ENCODE results near the gene CEP95.

CEP95 gene

DNA sequence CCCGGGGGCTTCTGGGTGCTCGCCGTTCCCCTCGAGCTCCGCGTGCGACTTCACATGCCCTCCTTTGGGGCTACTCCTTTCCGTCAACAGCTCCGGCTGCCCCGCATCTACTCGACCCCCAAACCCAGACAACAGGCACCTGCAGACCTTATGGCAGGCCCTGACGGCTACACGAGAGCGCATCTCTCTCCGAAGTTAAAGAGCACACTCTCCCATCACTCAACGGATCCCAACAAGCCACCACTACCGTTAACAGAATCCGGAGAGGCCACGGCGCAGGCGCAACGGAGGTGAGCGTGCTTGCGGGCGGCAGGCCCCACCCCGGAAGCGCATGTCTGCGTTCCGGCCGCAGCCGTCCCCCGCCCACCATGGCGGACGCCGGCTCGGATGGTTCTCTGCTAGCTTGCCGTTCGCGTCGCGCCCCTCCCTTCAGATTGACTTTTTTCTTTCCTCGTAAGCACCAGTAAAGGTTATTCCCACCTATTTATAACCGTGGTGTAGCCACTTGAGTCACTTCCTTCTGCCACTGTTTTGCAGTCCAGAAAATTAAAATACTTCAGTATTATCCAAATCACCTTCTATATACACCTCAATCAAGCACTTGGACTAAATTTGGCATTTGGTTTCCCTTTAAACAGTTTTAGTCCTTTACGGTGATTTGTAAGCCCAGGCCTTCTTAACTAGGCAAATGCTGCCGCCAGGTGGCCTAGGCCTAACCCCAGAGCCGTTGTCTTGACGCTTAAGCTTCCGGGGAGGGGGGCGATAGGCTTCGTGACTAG is 9.8 kb upstream of the CEP95 start, which contains the start of gene POLG2:
TSS of gene POLG2 (minus strand) at position 269 of the 779 bp plus-strand sequence. CDS start at position 183, 86 bp downstream.
- no peak within 1 kb of the TSS for H4K5ac ChIP-seq (ENCODE audit: low read length)
- H3K79me1 ChIP-seq (ENCODE audit: low read length) = peaks cover 10% of the 10 kb centered on the region
- no peak within 1 kb of the TSS for H2BK15ac ChIP-seq (replicated peaks; ENCODE audit: low read depth)
- H3K4me1 ChIP-seq (ENCODE audit: control insufficient read depth, low read depth, low read length) = no peaks in the 10 kb centered on the region
- H2BK120ac ChIP-seq (ENCODE audit: low read depth, low read length) = no peak within 1 kb of the TSS
- H3K4ac ChIP-seq (ENCODE audit: low read depth, low read length) = no peak within 1 kb of the TSS
- peak; percentile 97 for DNase-seq
- no peaks in the 10 kb centered on the region for H3K27me3 ChIP-seq (ENCODE audit: insufficient read depth, low read length, poor library complexity)
- H3K4me3 ChIP-seq (ENCODE audit: low read length) = peak within 1 kb of the TSS; percentile 89
- peak within 1 kb of the TSS; percentile 95 for H3K56ac ChIP-seq (ENCODE audit: low read length)
- WGBS (ENCODE audit: extremely low coverage, insufficient coverage, low lambda C conversion rate) = no CpG with 5 or more reads among the region's 50 CpGs
- H3K79me2 ChIP-seq (ENCODE audit: control insufficient read depth, insufficient read depth, low read length) = peaks cover 23% of the 10 kb centered on the region
- H3K23ac ChIP-seq (ENCODE audit: low read length) = peak within 1 kb of the TSS; percentile 83
- no peak within 1 kb of the TSS for H2AK5ac ChIP-seq (ENCODE audit: low read length)
- no peak within 1 kb of the TSS for H3K18ac ChIP-seq (ENCODE audit: low read length)
- H3K27ac ChIP-seq (ENCODE audit: low read depth, low read length) = peak within 1 kb of the TSS; percentile 74
- H3K36me3 ChIP-seq (ENCODE audit: control insufficient read depth, insufficient read depth, low read length) = peaks cover 18% of the 10 kb centered on the region
- H4K8ac ChIP-seq (ENCODE audit: low read depth, low read length) = no peak within 1 kb of the TSS
- H3K4me2 ChIP-seq (ENCODE audit: low read length) = peak within 1 kb of the TSS; percentile 73
- H2BK5ac ChIP-seq (ENCODE audit: low read length) = no peak within 1 kb of the TSS
- H3K9ac ChIP-seq (ENCODE audit: low read length) = peak within 1 kb of the TSS; percentile 88

DNA sequence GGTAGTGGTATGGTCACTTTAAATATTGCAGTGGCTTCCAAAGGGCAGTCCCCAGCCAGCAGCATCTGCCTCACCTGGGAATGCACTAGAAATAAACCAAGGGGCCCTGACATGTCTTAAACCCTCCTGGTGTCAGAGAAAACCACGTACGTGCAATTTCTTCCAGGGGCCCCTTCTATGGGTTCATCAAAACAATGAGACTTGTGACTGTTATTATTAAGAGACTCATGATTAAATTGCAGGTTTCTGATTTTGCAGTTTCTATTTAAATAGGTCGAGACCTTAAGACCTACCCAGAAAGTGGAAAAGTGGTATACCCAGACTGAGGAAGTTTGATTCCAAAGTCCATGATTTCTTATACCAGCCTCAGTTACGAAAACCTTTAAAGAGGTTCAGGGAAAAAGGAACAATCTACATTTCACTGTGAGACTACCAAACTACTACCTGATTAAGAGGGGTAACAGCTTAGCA is 9.2 kb upstream of the CEP95 start:
- Histone ChIP-seq H3K18ac (ENCODE audit: low read length) (no peak overlapping the region), H3K4me2 (ENCODE audit: low read length) (no peak overlapping the region), H2BK5ac (ENCODE audit: low read length) (no peak overlapping the region), H3K27ac (ENCODE audit: low read depth, low read length) (peak overlapping the region; percentile 69), H3K9ac (ENCODE audit: low read length) (peak overlapping the region; percentile 50), H3K4me1 (ENCODE audit: control insufficient read depth, low read depth, low read length) (no peaks in the 10 kb centered on the region), H3K79me1 (ENCODE audit: low read length) (peaks cover 13% of the 10 kb centered on the region), H3K4ac (ENCODE audit: low read depth, low read length) (no peak overlapping the region), H3K4me3 (ENCODE audit: low read length) (no peak overlapping the region), H3K23ac (ENCODE audit: low read length) (no peak overlapping the region), H2BK120ac (ENCODE audit: low read depth, low read length) (no peak overlapping the region), H3K79me2 (ENCODE audit: control insufficient read depth, insufficient read depth, low read length) (peaks cover 29% of the 10 kb centered on the region), H4K5ac (ENCODE audit: low read length) (no peak overlapping the region), H4K8ac (ENCODE audit: low read depth, low read length) (no peak overlapping the region), H3K36me3 (ENCODE audit: control insufficient read depth, insufficient read depth, low read length) (peaks cover 21% of the 10 kb centered on the region), H3K56ac (ENCODE audit: low read length) (no peak overlapping the region), H2BK15ac (replicated peaks; ENCODE audit: low read depth) (no peak overlapping the region), H2AK5ac (ENCODE audit: low read length) (no peak overlapping the region), H3K27me3 (ENCODE audit: insufficient read depth, low read length, poor library complexity) (no peaks in the 10 kb centered on the region)
- DNase-seq = no peak
- no CpG with 5 or more reads among the region's 4 CpGs for WGBS (ENCODE audit: extremely low coverage, insufficient coverage, low lambda C conversion rate)

DNA sequence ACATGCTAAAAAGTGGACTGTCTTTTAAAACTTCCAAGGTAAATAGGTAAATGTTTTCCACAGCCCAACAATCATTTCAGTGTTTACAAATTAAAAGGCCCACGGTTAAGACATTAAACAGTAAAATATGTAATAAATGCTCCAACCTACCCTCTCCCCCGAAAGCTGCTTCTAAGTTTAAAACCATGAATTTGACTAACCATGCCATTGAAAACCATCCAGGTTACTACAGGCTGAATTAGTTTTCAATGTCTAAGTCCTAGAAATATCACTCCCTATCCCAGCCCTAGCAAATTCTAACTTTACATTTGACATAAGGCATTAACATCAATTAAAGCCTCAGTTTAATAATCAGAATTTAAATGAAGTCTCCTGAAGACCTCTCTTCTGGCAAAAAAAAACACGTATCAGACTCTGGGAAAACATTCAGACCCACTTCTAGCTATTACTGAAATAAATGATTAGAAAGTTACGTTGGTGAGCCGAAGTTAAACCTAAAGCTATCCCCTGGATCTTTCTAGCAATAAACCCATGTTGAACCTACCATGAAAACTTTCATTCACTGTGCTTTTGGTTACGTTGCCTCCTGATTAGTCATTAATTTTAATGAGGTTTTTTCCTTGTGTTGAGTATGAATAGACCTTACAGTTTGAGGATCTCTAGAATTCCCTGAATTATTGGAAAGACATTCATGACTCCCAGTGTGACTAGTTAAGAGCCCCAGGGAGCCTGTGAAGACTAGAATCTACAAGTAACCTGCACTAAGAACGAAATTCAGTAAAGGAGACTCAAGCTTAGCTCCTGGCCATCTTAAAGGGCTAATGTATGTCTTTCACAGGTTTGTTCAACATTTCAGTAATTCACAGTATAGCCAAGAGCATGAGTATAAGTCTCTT is 8.2 kb upstream of the CEP95 start:
- no peak overlapping the region for H4K5ac ChIP-seq (ENCODE audit: low read length)
- no peak overlapping the region for H2AK5ac ChIP-seq (ENCODE audit: low read length)
- no peak overlapping the region for H2BK120ac ChIP-seq (ENCODE audit: low read depth, low read length)
- H3K79me2 ChIP-seq (ENCODE audit: control insufficient read depth, insufficient read depth, low read length) = peaks cover 38% of the 10 kb centered on the region
- no peak overlapping the region for H3K27ac ChIP-seq (ENCODE audit: low read depth, low read length)
- WGBS (ENCODE audit: extremely low coverage, insufficient coverage, low lambda C conversion rate) = no CpG with 5 or more reads among the region's 7 CpGs
- peak overlapping the region; percentile 6 for H3K9ac ChIP-seq (ENCODE audit: low read length)
- H3K4me2 ChIP-seq (ENCODE audit: low read length) = no peak overlapping the region
- no peak overlapping the region for H3K56ac ChIP-seq (ENCODE audit: low read length)
- peaks cover 27% of the 10 kb centered on the region for H3K36me3 ChIP-seq (ENCODE audit: control insufficient read depth, insufficient read depth, low read length)
- H3K4ac ChIP-seq (ENCODE audit: low read depth, low read length) = no peak overlapping the region
- H3K4me1 ChIP-seq (ENCODE audit: control insufficient read depth, low read depth, low read length) = no peaks in the 10 kb centered on the region
- peaks cover 17% of the 10 kb centered on the region for H3K79me1 ChIP-seq (ENCODE audit: low read length)
- H3K4me3 ChIP-seq (ENCODE audit: low read length) = no peak overlapping the region
- H2BK5ac ChIP-seq (ENCODE audit: low read length) = no peak overlapping the region
- H2BK15ac ChIP-seq (replicated peaks; ENCODE audit: low read depth) = no peak overlapping the region
- H3K23ac ChIP-seq (ENCODE audit: low read length) = no peak overlapping the region
- no peak overlapping the region for H4K8ac ChIP-seq (ENCODE audit: low read depth, low read length)
- no peak overlapping the region for H3K18ac ChIP-seq (ENCODE audit: low read length)
- no peak for DNase-seq
- no peaks in the 10 kb centered on the region for H3K27me3 ChIP-seq (ENCODE audit: insufficient read depth, low read length, poor library complexity)

DNA sequence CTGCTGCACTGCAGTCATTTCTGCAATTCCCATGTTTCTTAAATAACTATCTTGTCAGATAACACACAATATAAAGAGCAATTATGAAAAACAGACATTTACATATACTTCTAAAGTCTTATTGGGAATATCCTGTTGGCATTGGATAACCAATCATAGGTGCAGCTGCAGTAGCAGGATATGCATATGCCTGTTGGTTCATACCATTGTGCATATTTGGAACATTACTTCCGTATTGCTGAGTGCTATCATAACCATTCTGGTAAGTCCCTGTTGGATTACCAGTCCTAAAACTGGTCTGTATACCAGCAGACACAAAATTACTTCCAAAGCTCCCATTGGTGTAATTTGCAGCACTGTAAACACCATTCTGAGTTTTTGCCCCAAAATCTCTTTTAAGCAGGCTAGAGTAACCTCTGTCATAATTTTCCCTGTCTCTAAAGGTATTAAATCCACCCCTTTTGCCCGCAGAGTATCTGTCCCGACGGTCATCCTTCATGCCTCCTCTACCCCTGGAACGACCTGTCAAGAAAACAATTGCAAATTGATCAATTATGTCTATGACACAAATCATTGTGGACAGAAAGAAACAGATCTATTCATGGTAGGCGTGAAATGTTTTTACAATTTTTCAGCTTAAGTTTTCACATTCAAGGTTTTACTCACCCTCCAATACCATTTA is 6.8 kb upstream of the CEP95 start:
- H3K9ac ChIP-seq (ENCODE audit: low read length) = no peak overlapping the region
- H3K79me2 ChIP-seq (ENCODE audit: control insufficient read depth, insufficient read depth, low read length) = peaks cover 50% of the 10 kb centered on the region
- no peaks in the 10 kb centered on the region for H3K27me3 ChIP-seq (ENCODE audit: insufficient read depth, low read length, poor library complexity)
- H3K23ac ChIP-seq (ENCODE audit: low read length) = no peak overlapping the region
- H2BK15ac ChIP-seq (replicated peaks; ENCODE audit: low read depth) = no peak overlapping the region
- H3K79me1 ChIP-seq (ENCODE audit: low read length) = peaks cover 17% of the 10 kb centered on the region
- H3K36me3 ChIP-seq (ENCODE audit: control insufficient read depth, insufficient read depth, low read length) = peaks cover 31% of the 10 kb centered on the region
- H3K4me1 ChIP-seq (ENCODE audit: control insufficient read depth, low read depth, low read length) = no peaks in the 10 kb centered on the region
- H3K4me2 ChIP-seq (ENCODE audit: low read length) = no peak overlapping the region
- H2AK5ac ChIP-seq (ENCODE audit: low read length) = no peak overlapping the region
- H3K4ac ChIP-seq (ENCODE audit: low read depth, low read length) = no peak overlapping the region
- no peak overlapping the region for H3K27ac ChIP-seq (ENCODE audit: low read depth, low read length)
- H4K8ac ChIP-seq (ENCODE audit: low read depth, low read length) = no peak overlapping the region
- no peak overlapping the region for H2BK5ac ChIP-seq (ENCODE audit: low read length)
- no peak overlapping the region for H3K18ac ChIP-seq (ENCODE audit: low read length)
- no peak for DNase-seq
- WGBS (ENCODE audit: extremely low coverage, insufficient coverage, low lambda C conversion rate) = no CpG with 5 or more reads among the region's 6 CpGs
- H3K4me3 ChIP-seq (ENCODE audit: low read length) = no peak overlapping the region
- H2BK120ac ChIP-seq (ENCODE audit: low read depth, low read length) = no peak overlapping the region
- H4K5ac ChIP-seq (ENCODE audit: low read length) = no peak overlapping the region
- H3K56ac ChIP-seq (ENCODE audit: low read length) = no peak overlapping the region

DNA sequence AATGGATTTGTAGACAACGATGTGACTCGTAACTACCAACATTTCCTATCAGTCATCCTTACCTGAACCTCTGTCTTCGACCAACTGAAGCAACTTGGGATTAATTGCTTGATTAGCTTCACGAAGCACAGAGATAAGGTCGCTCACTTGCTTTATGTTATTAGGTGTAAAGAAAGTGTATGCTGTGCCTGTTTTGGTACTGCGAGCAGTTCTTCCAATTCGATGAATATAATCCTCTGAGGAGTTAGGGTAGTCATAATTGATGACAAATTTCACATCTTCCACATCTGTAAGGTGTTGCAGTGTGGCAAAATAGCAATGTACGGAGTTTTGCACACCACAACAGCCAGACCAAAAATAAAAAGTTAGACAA is 6.3 kb upstream of the CEP95 start:
- no peaks in the 10 kb centered on the region for H3K27me3 ChIP-seq (ENCODE audit: insufficient read depth, low read length, poor library complexity)
- H3K4me1 ChIP-seq (ENCODE audit: control insufficient read depth, low read depth, low read length) = no peaks in the 10 kb centered on the region

More for the DNA sequence above, 6.3 kb upstream of the CEP95 start:
- H2BK5ac ChIP-seq (ENCODE audit: low read length) = no peak overlapping the region
- no peak overlapping the region for H3K18ac ChIP-seq (ENCODE audit: low read length)
- H3K56ac ChIP-seq (ENCODE audit: low read length) = no peak overlapping the region
- no peak overlapping the region for H4K5ac ChIP-seq (ENCODE audit: low read length)
- no peak overlapping the region for H4K8ac ChIP-seq (ENCODE audit: low read depth, low read length)
- H3K9ac ChIP-seq (ENCODE audit: low read length) = no peak overlapping the region
- peaks cover 31% of the 10 kb centered on the region for H3K36me3 ChIP-seq (ENCODE audit: control insufficient read depth, insufficient read depth, low read length)
- no peak overlapping the region for H3K4me3 ChIP-seq (ENCODE audit: low read length)
- H3K79me2 ChIP-seq (ENCODE audit: control insufficient read depth, insufficient read depth, low read length) = peaks cover 53% of the 10 kb centered on the region
- no peak overlapping the region for H3K27ac ChIP-seq (ENCODE audit: low read depth, low read length)
- no peak overlapping the region for H2BK120ac ChIP-seq (ENCODE audit: low read depth, low read length)
- no peak overlapping the region for H3K23ac ChIP-seq (ENCODE audit: low read length)
- H3K4me2 ChIP-seq (ENCODE audit: low read length) = no peak overlapping the region
- peaks cover 17% of the 10 kb centered on the region for H3K79me1 ChIP-seq (ENCODE audit: low read length)
- WGBS (ENCODE audit: extremely low coverage, insufficient coverage, low lambda C conversion rate) = no CpG with 5 or more reads among the region's 8 CpGs
- DNase-seq = no peak
- H2BK15ac ChIP-seq (replicated peaks; ENCODE audit: low read depth) = no peak overlapping the region
- no peak overlapping the region for H2AK5ac ChIP-seq (ENCODE audit: low read length)
- H3K4ac ChIP-seq (ENCODE audit: low read depth, low read length) = no peak overlapping the region

Data from mesendoderm (in vitro differentiated cells).